ENCODE data around the gene ALCAM. TPM values are rescaled to one million over a fixed set of nuclear protein-coding genes. Genes with fewer than 3 reads are reported as not detected.
"Not testable (repeated sequence)": the region's sequence is repeated elsewhere in the genome, so short reads cannot be mapped to it uniquely, and the experiment has no call there.

Gene ALCAM
- polyA plus RNA-seq, 3 donors, result 2.9 to 14.6 (median 3.6) TPM

GRCh38 chr3:105593315-105593714 lies 226.6 kb downstream of the ALCAM start:
- 89 to 91% (median 91%) methylated on average over 10 of the region's 10 CpGs for WGBS, 3 donors

GRCh38 chr3:105594219-105594618 lies 227.5 kb downstream of the ALCAM start:
- H3K27ac ChIP-seq (ENCODE audit: low read depth, low read length), result no peak overlapping the region
- WGBS, 3 donors, result 85 to 98% (median 96%) methylated on average over 1 of the region's 1 CpG

More at GRCh38 chr3:105593315-105593714, 226.6 kb downstream of the ALCAM start:
- no peak overlapping the region for H3K27ac ChIP-seq (ENCODE audit: low read depth, low read length)

GRCh38 chr3:105598042-105598796 lies 231.5 kb downstream of the ALCAM start:
- H3K27ac ChIP-seq (ENCODE audit: low read depth, low read length), result no peak overlapping the region
- WGBS, 3 donors, result 52 to 81% (median 70%) methylated on average over 3 of the region's 3 CpGs

- H3K27ac ChIP-seq (ENCODE audit: low read depth, low read length), result no peak overlapping the region
- 85 to 92% (median 91%) methylated on average over 2 of the region's 2 CpGs for WGBS, 3 donors
These were observed 232.6 kb downstream of the ALCAM start for GRCh38 chr3:105599350-105599749.

- not testable (repeated sequence) for H3K27ac ChIP-seq (ENCODE audit: low read depth, low read length)
- WGBS, 3 donors, result 85 to 98% (median 87%) methylated on average over 1 of the region's 1 CpG
These were observed 235.0 kb downstream of the ALCAM start for GRCh38 chr3:105601756-105602155.

GRCh38 chr3:105602286-105602685 lies 235.6 kb downstream of the ALCAM start:
- WGBS, 3 donors, result 86 to 92% (median 88%) methylated on average over 3 of the region's 3 CpGs
- not testable (repeated sequence) for H3K27ac ChIP-seq (ENCODE audit: low read depth, low read length)

GRCh38 chr3:105603516-105603915 lies 236.8 kb downstream of the ALCAM start:
- H3K27ac ChIP-seq (ENCODE audit: low read depth, low read length), result not testable (repeated sequence)
- 67 to 88% (median 78%) methylated on average over 1 of the region's 1 CpG for WGBS, 3 donors

GRCh38 chr3:105606016-105606415 lies 239.3 kb downstream of the ALCAM start:
- no peak overlapping the region for H3K27ac ChIP-seq (ENCODE audit: low read depth, low read length)

- 83 to 90% (median 89%) methylated on average over 17 of the region's 17 CpGs for WGBS, 3 donors
- H3K27ac ChIP-seq (ENCODE audit: low read depth, low read length), result no peak overlapping the region
These were observed 241.9 kb downstream of the ALCAM start for GRCh38 chr3:105608623-105609022.

- WGBS, 3 donors, result 69 to 99% (median 94%) methylated on average over 4 of the region's 4 CpGs
These were observed 243.8 kb downstream of the ALCAM start for GRCh38 chr3:105610473-105610872.

GRCh38 chr3:105611304-105612192 lies 244.8 kb downstream of the ALCAM start:
- no peak overlapping the region for H3K27ac ChIP-seq (ENCODE audit: low read depth, low read length)
- 36 to 87% (median 81%) methylated on average over 5 of the region's 5 CpGs for WGBS, 3 donors

More at GRCh38 chr3:105610473-105610872, 243.8 kb downstream of the ALCAM start:
- H3K27ac ChIP-seq (ENCODE audit: low read depth, low read length), result no peak overlapping the region

- 40 to 72% (median 52%) methylated on average over 2 of the region's 2 CpGs for WGBS, 3 donors
These were observed 246.4 kb downstream of the ALCAM start for GRCh38 chr3:105613120-105613519.

GRCh38 chr3:105614288-105615030 lies 247.8 kb downstream of the ALCAM start:
- no peak overlapping the region for H3K27ac ChIP-seq (ENCODE audit: low read depth, low read length)

More at GRCh38 chr3:105613120-105613519, 246.4 kb downstream of the ALCAM start:
- H3K27ac ChIP-seq (ENCODE audit: low read depth, low read length), result no peak overlapping the region

- 86 to 89% (median 89%) methylated on average over 3 of the region's 3 CpGs for WGBS, 3 donors
These were observed 249.1 kb downstream of the ALCAM start for GRCh38 chr3:105615814-105616213.

GRCh38 chr3:105616374-105617121 lies 249.8 kb downstream of the ALCAM start:
- H3K27ac ChIP-seq (ENCODE audit: low read depth, low read length), result no peak overlapping the region
- 67 to 74% (median 68%) methylated on average over 5 of the region's 5 CpGs for WGBS, 3 donors

More at GRCh38 chr3:105615814-105616213, 249.1 kb downstream of the ALCAM start:
- no peak overlapping the region for H3K27ac ChIP-seq (ENCODE audit: low read depth, low read length)

- H3K27ac ChIP-seq (ENCODE audit: low read depth, low read length), result no peak overlapping the region
- 84 to 85% (median 84%) methylated on average over 5 of the region's 5 CpGs for WGBS, 3 donors
These were observed 251.8 kb downstream of the ALCAM start for GRCh38 chr3:105618556-105618955.

GRCh38 chr3:105619651-105620050 lies 252.9 kb downstream of the ALCAM start:
- WGBS, 3 donors, result 88 to 91% (median 90%) methylated on average over 2 of the region's 2 CpGs
- no peak overlapping the region for H3K27ac ChIP-seq (ENCODE audit: low read depth, low read length)

- WGBS, 3 donors, result 84 to 91% (median 89%) methylated on average over 2 of the region's 2 CpGs
These were observed 253.5 kb downstream of the ALCAM start for GRCh38 chr3:105620236-105620635.

More at GRCh38 chr3:105620236-105620635, 253.5 kb downstream of the ALCAM start:
- no peak overlapping the region for H3K27ac ChIP-seq (ENCODE audit: low read depth, low read length)

Measured in adipose tissue (tissue), 3 donors.